ENCODE measurements around the gene JDP2.
A peak's percentile ranks its signal among the peaks of the same experiment; 100 is the strongest.

The JDP2 gene

GRCh38 chr14:75399843-75400775 lies 27.7 kb upstream of the JDP2 start:
- no peak for TF ChIP-seq CTCF (conservative IDR thresholded peaks at IDR 0.05; ENCODE audit: low read length)
- peak; percentile 73 for DNase-seq (ENCODE audit: low read depth)
- no peak overlapping the region for H3K4me3 ChIP-seq (ENCODE audit: low read length)

GRCh38 chr14:75401361-75401760 lies 26.5 kb upstream of the JDP2 start:
- no peak overlapping the region for H3K4me3 ChIP-seq (ENCODE audit: low read length)
- peak; percentile 79 for DNase-seq (ENCODE audit: low read depth)
- TF ChIP-seq CTCF (conservative IDR thresholded peaks at IDR 0.05; ENCODE audit: low read length), result 0 out of 2 replicates have a peak, but pooled peaks have one; percentile 6

GRCh38 chr14:75402867-75403413 lies 24.9 kb upstream of the JDP2 start:
- no peak for DNase-seq (ENCODE audit: low read depth)
- no peak for TF ChIP-seq CTCF (conservative IDR thresholded peaks at IDR 0.05; ENCODE audit: low read length)
- no peak overlapping the region for H3K4me3 ChIP-seq (ENCODE audit: low read length)

GRCh38 chr14:75404847-75405246 lies 23.0 kb upstream of the JDP2 start:
- no peak for DNase-seq (ENCODE audit: low read depth)
- TF ChIP-seq CTCF (conservative IDR thresholded peaks at IDR 0.05; ENCODE audit: low read length), result no peak
- H3K4me3 ChIP-seq (ENCODE audit: low read length), result no peak overlapping the region

GRCh38 chr14:75406102-75406501 lies 21.7 kb upstream of the JDP2 start:
- no peak for DNase-seq (ENCODE audit: low read depth)

GRCh38 chr14:75406856-75407255 lies 21.0 kb upstream of the JDP2 start:
- no peak for DNase-seq (ENCODE audit: low read depth)
- no peak overlapping the region for H3K4me3 ChIP-seq (ENCODE audit: low read length)
- TF ChIP-seq CTCF (conservative IDR thresholded peaks at IDR 0.05; ENCODE audit: low read length), result no peak

More at GRCh38 chr14:75406102-75406501, 21.7 kb upstream of the JDP2 start:
- TF ChIP-seq CTCF (conservative IDR thresholded peaks at IDR 0.05; ENCODE audit: low read length), result no peak
- H3K4me3 ChIP-seq (ENCODE audit: low read length), result no peak overlapping the region
